GM21528 (cell line): ENCODE data around the gene RPL31.

ENCODE experiments used
- ATAC-seq: cut with Tn5 transposase; IDR thresholded peaks from one replicate; pipeline ENCODE4 v1.9.1; 2021; ENCODE audit warnings: mild to moderate bottlenecking, moderate library complexity; ENCODE audit not compliant: unreplicated experiment, low FRiP score

RPL31 gene

GRCh38 chr2:100974712-100975520 lies 27.2 kb upstream of the RPL31 start:
- ATAC-seq: no peak

GRCh38 chr2:100975521-100975785 lies 26.6 kb upstream of the RPL31 start:
- no peak for ATAC-seq

- ATAC-seq: no peak
Observed at GRCh38 chr2:100976061-100976460, 26.0 kb upstream of the RPL31 start.

- peak; percentile 81 for ATAC-seq
Observed at GRCh38 chr2:100976645-100977391, 25.3 kb upstream of the RPL31 start.

GRCh38 chr2:100977511-100977910 lies 24.6 kb upstream of the RPL31 start:
- no peak for ATAC-seq

- no peak for ATAC-seq
Observed at GRCh38 chr2:100978582-100979191, 23.4 kb upstream of the RPL31 start.

GRCh38 chr2:100980046-100980445 lies 22.0 kb upstream of the RPL31 start:
- ATAC-seq: no peak

- no peak for ATAC-seq
Observed at GRCh38 chr2:100981011-100981410, 21.1 kb upstream of the RPL31 start.

DNA sequence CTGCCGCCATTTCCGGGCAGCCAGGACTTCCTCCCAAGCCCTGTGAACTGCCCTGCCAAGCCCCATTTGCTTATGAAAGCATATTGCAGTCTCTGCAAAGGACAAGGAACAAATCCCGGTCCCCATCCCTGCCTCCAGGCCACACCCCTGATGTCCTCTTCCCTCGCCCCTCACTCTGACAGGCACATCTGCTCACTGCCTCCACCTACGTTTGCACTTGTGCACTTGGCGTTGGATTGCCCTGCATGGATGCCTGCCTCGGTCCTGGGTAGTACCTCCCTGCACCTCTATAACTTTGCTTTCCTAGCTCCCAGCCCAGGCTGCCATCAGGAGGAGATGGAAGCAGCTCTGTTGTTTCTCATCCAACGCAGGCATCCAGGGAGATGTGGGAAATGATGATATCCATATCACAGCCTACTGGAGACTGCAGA lies 19.6 kb upstream of the RPL31 start:
- ATAC-seq: no peak

DNA sequence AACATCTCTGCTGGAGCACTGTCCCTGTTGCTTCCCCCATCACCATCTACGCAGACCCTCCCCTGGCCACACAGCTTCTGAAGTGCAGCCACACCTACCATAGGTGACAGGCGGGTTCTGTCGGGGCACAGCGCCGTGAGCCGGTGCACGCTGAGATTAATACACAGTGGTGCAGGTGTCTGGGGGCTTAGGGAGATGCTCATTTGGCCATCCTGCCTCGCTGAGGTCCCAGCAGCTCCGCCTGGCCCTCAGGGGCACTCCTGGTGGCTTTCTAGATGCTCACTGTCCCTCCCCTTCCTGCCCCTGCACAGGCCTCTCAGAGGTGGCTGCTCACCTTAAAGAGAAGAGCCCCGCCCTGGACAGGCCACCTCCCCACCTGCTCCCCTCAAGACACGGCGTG lies 18.9 kb upstream of the RPL31 start:
- ATAC-seq: no peak

GRCh38 chr2:100983684-100984310 lies 18.3 kb upstream of the RPL31 start:
- no peak for ATAC-seq

GRCh38 chr2:100984892-100985307 lies 17.2 kb upstream of the RPL31 start:
- ATAC-seq: no peak

- ATAC-seq: no peak
Observed at GRCh38 chr2:100986157-100986556, 15.9 kb upstream of the RPL31 start.

GRCh38 chr2:100987536-100987935 lies 14.6 kb upstream of the RPL31 start:
- no peak for ATAC-seq

DNA sequence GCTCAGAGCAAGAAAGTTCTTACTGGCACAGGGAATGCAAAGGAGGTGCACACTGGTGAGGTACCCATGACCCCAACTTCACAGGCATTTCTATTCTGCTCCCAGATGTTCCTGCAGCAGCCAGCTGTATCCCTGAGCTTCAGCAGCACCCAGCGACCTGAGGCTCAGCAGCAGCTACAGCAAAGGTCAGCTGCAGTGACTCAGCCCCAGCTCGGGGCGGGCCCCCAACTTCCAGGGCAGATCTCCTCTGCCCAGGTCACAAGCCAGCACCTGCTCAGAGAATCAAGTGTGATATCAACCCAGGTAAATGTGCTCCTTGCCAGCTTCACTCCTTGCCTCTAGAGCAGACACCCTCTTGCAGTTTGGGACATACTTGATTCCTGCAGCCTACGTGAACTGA lies 14.1 kb upstream of the RPL31 start:
- ATAC-seq: no peak

DNA sequence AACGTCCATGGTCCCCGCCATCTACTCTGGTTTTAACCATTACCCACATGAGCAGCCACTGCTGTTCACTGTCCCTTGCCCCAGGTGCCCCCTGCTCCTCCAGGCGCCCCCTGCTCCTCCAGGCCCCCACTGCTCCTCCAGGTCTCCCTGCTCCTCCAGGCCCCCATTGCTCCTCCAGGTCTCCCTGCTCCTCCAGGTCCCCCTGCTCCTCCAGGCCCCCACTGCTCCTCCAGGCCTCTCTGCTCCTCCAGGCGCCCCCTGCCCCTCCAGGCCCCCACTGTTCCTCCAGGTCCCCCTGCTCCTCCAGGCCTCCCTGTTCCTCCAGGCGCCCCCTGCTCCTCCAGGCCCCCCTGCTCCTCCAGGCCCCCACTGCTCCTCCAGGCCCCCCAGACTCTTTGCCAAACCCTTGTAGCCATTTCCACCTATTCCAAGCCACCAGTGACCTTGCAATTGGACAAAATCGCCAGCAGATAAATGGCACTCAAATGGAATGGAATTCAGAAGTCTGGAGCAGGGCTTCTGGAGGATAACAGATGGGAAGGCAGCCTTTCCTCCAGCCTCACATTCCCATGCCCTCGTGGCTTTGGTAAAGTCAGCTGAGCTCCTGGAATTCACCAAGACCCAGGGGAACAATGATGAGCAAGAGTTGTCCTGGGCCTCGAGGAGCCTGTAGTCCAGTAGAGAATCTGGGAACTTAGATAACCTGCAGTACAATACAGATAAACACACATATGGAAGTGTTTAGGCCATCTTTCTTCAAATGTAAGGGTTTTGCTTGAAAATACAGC lies 13.3 kb upstream of the RPL31 start:
- no peak for ATAC-seq

DNA sequence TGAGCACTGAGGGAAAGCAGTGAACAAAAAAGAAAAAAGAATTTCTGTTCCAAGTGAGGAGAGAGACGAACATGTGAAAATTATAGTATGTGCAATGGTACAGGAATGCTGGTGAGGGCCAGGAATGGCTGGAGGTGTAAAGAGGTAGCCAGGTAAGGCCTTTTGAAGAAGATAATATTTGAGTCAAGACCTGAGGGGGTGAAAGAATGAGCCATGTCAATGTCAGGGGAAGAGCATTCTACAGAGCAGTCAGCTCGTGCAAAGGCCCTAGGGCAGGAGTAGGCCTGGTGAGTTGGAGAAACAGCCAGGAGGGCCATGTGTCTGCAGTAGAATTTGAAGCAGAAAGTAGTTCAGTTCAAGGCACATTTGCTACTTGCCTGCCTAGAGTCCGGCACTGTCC lies 12.4 kb upstream of the RPL31 start:
- ATAC-seq: no peak

DNA sequence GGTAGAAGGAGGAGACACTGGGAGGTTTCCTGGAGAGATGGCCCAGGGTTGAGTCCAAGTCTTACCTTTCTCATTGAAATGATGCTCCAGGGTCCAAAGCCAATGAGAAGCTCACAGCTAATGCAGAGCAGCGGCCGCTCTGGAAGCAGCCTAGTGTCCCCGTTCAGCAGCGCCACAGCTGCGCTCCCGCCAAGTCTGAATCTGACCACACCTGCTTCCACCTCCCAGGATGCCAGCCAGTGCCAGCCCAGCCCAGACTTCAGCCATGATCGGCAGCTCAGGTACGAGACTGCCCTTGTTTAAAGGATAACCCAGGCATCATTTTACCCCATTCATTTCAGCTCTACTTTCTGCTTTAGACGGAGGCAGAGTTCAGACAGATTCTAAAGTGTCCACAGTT lies 11.9 kb upstream of the RPL31 start:
- ATAC-seq: no peak

GRCh38 chr2:100990650-100991403 lies 11.3 kb upstream of the RPL31 start:
- no peak for ATAC-seq

DNA sequence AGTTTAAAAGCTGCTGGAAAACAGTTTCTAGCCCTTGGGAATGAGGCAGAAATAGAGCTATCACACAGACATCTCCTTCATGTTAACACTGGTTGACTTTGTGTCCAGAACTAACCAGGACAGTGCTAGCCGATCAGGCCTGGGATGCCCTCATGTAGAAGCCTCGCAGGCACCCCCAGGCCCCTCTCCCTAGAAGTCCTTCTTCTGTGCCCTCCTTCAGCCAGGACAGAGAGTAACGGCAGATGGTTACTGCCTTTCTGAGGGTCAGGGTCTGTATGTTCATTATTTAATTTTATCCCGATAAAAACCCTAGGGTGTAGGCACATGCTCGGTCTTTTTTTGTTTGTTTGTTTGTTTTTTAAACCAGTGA lies 10.7 kb upstream of the RPL31 start:
- ATAC-seq: no peak
